Measurements from ENCODE around the gene TPO.

DNA sequence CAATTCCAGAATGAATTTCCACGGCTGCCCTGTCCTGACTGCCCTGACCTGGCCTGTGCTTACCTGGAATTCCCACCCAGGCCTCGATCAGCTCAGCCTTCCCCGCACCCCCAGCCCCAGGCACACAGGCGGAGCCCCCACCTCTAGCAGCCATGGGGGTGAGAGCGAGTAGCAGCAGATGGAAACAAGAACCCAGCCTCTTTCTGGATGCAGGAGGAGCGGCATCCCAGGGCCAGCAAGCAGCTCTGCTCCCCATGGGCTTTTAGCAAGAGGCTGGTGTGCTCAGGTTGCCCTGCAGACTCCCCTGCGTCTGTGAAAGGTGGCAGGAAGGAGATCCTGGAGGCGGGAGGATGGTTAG, 101.8 kb downstream of the TPO start:
- no peak for TF ChIP-seq CTCF (IDR thresholded peaks at IDR 0.05)
- no peak for TF ChIP-seq POLR2A (IDR thresholded peaks at IDR 0.05)
- no peak for TF ChIP-seq EP300 (IDR thresholded peaks at IDR 0.05)
